Measurements from ENCODE around the gene INSIG1.

GRCh38 chr7:155296006-155296787, 1.5 kb upstream of the INSIG1 start:
- no peak for TF ChIP-seq CTCF (conservative IDR thresholded peaks at IDR 0.05; ENCODE audit: low read depth, low read length)
- TF ChIP-seq EZH2 (IDR thresholded peaks at IDR 0.05; ENCODE audit: borderline replicate concordance, low read depth, low read length, poor library complexity, severe bottlenecking): no peak
